ENCODE results near the gene HNF1B. TPM values are rescaled to one million over a fixed set of nuclear protein-coding genes. Genes with fewer than 3 reads are reported as not detected.
"Not testable (repeated sequence)": the region's sequence is repeated elsewhere in the genome, so short reads cannot be mapped to it uniquely, and the experiment has no call there.

Gene HNF1B
- total RNA-seq, 1 donor from 2014 or later: not detected

- DNase-seq (ENCODE audit: low read depth in 2 of 2): peak in 1 of 2 donors; percentile 22
These were observed 43.4 kb downstream of the HNF1B start for GRCh38 chr17:37701496-37701898.

GRCh38 chr17:37700881-37701280, 44.0 kb downstream of the HNF1B start:
- no peak for DNase-seq (ENCODE audit: low read depth in 2 of 2)

- no peak for DNase-seq (ENCODE audit: low read depth in 2 of 2)
These were observed 45.4 kb downstream of the HNF1B start for GRCh38 chr17:37699285-37699973.

GRCh38 chr17:37698911-37699255, 46.0 kb downstream of the HNF1B start:
- DNase-seq (ENCODE audit: low read depth in 2 of 2): no peak

- DNase-seq (ENCODE audit: low read depth in 2 of 2): no peak
These were observed 46.5 kb downstream of the HNF1B start for GRCh38 chr17:37698132-37698910.

GRCh38 chr17:37697381-37697780, 47.5 kb downstream of the HNF1B start:
- DNase-seq (ENCODE audit: low read depth in 2 of 2): no peak

- DNase-seq (ENCODE audit: low read depth in 2 of 2): no peak
These were observed 48.5 kb downstream of the HNF1B start for GRCh38 chr17:37696366-37696765.

- DNase-seq (ENCODE audit: low read depth in 2 of 2): no peak
These were observed 49.1 kb downstream of the HNF1B start for GRCh38 chr17:37695726-37696125.

- no peak for DNase-seq (ENCODE audit: low read depth in 2 of 2)
These were observed 50.1 kb downstream of the HNF1B start for GRCh38 chr17:37694734-37695133.

- DNase-seq (ENCODE audit: low read depth in 2 of 2): no peak
These were observed 51.5 kb downstream of the HNF1B start for GRCh38 chr17:37693328-37693727.

GRCh38 chr17:37691807-37692206, 53.1 kb downstream of the HNF1B start:
- DNase-seq (ENCODE audit: low read depth in 2 of 2): no peak

GRCh38 chr17:37689317-37689716, 55.5 kb downstream of the HNF1B start:
- DNase-seq (ENCODE audit: low read depth in 2 of 2): no peak

- no peak for DNase-seq (ENCODE audit: low read depth in 2 of 2)
These were observed 61.3 kb downstream of the HNF1B start for GRCh38 chr17:37683454-37683984.

- no peak for DNase-seq (ENCODE audit: low read depth in 2 of 2)
These were observed 62.9 kb downstream of the HNF1B start for GRCh38 chr17:37682007-37682406.

- DNase-seq (ENCODE audit: low read depth in 2 of 2): not testable (repeated sequence)
These were observed 64.9 kb downstream of the HNF1B start for GRCh38 chr17:37679995-37680394.

GRCh38 chr17:37678036-37678435, 66.8 kb downstream of the HNF1B start:
- DNase-seq (ENCODE audit: low read depth in 2 of 2): no peak

- no peak for DNase-seq (ENCODE audit: low read depth in 2 of 2)
These were observed 67.8 kb downstream of the HNF1B start for GRCh38 chr17:37677021-37677420.

GRCh38 chr17:37676115-37676925, 68.5 kb downstream of the HNF1B start:
- no peak for DNase-seq (ENCODE audit: low read depth in 2 of 2)

GRCh38 chr17:37674511-37674910, 70.3 kb downstream of the HNF1B start:
- DNase-seq (ENCODE audit: low read depth in 2 of 2): no peak

- no peak for DNase-seq (ENCODE audit: low read depth in 2 of 2)
These were observed 71.5 kb downstream of the HNF1B start for GRCh38 chr17:37673386-37673785.

- DNase-seq (ENCODE audit: low read depth in 2 of 2): no peak
These were observed 72.2 kb downstream of the HNF1B start for GRCh38 chr17:37672548-37673078.

Measured in dermis microvascular lymphatic vessel endothelial cell (primary cell).